Chondrocyte (in vitro differentiated cells): Measurements from ENCODE around the gene MPPE1. TPM values are rescaled to one million over a fixed set of nuclear protein-coding genes. Genes with fewer than 3 reads are reported as not detected.

Experiments
- DNase-seq: peaks from one replicate; pipeline ENCODE4 v3.0.0; 2021; ENCODE audit warnings: mixed read lengths, low spot score
- H3K27ac Mint-ChIP-seq: one replicate; pipeline ENCODE4 v1.8.0; 2021; ENCODE audit warnings: mild to moderate bottlenecking, moderate library complexity, mixed read lengths; ENCODE audit not compliant: unreplicated experiment
- H3K27me3 Mint-ChIP-seq: 2 replicates; pipeline ENCODE4 v1.8.0; 2021; ENCODE audit warnings: low read depth, mixed read lengths
- H3K36me3 Mint-ChIP-seq: 2 replicates; pipeline ENCODE4 v1.8.0; 2021; ENCODE audit warnings: low read depth, mixed read lengths
- H3K4me1 Mint-ChIP-seq: 2 replicates; pipeline ENCODE4 v1.8.0; 2021; ENCODE audit warnings: low read depth, mild to moderate bottlenecking, mixed read lengths
- H3K4me3 Mint-ChIP-seq: one replicate; pipeline ENCODE4 v1.8.0; 2021; ENCODE audit warnings: mild to moderate bottlenecking, moderate library complexity, mixed read lengths; ENCODE audit not compliant: unreplicated experiment
- H3K9me3 Mint-ChIP-seq: 2 replicates; pipeline ENCODE4 v1.8.0; 2021; ENCODE audit warnings: low read depth, mixed read lengths
- CTCF ChIP-seq: fragments of 200-600 bp; sonication (generic); IDR thresholded peaks from 2 replicates; pipeline ENCODE4 v1.5.0; 2021; ENCODE audit warnings: antibody characterized with exemption, mild to moderate bottlenecking, moderate library complexity
- total RNA-seq: library from RNA; stranded (reverse); gene quantifications from 3 replicates; pipeline ENCODE4 v1.2.1, GENCODE V29; 2021

The MPPE1 gene
- total RNA-seq, 1 donor from 2014 or later: 38.2 TPM

GRCh38 chr18:11868230-11868629 lies 39.9 kb downstream of the MPPE1 start:
- Mint-ChIP-seq H3K4me1 (no peaks in the 10 kb centered on the region), H3K9me3 (no peaks in the 10 kb centered on the region), H3K4me3 (no peak overlapping the region), H3K27ac (no peak overlapping the region), H3K36me3 (no peaks in the 10 kb centered on the region), H3K27me3 (no peaks in the 10 kb centered on the region)
- DNase-seq: no peak
- TF ChIP-seq CTCF: no peak

- no peaks in the 10 kb centered on the region for H3K4me1 Mint-ChIP-seq
- H3K4me3 Mint-ChIP-seq: no peak overlapping the region
- no peaks in the 10 kb centered on the region for H3K36me3 Mint-ChIP-seq
- no peaks in the 10 kb centered on the region for H3K27me3 Mint-ChIP-seq
- DNase-seq: no peak
- H3K9me3 Mint-ChIP-seq: no peaks in the 10 kb centered on the region
- no peak for TF ChIP-seq CTCF
- no peak overlapping the region for H3K27ac Mint-ChIP-seq
These were observed 41.4 kb downstream of the MPPE1 start for GRCh38 chr18:11866764-11867163.

- no peaks in the 10 kb centered on the region for H3K9me3 Mint-ChIP-seq
- DNase-seq: no peak
- no peaks in the 10 kb centered on the region for H3K4me1 Mint-ChIP-seq
- H3K27ac Mint-ChIP-seq: no peak overlapping the region
- H3K4me3 Mint-ChIP-seq: no peak overlapping the region
- H3K27me3 Mint-ChIP-seq: no peaks in the 10 kb centered on the region
- no peak for TF ChIP-seq CTCF
- H3K36me3 Mint-ChIP-seq: no peaks in the 10 kb centered on the region
These were observed 41.8 kb downstream of the MPPE1 start for GRCh38 chr18:11866329-11866728.

GRCh38 chr18:11865071-11865470 lies 43.0 kb downstream of the MPPE1 start:
- Mint-ChIP-seq H3K36me3 (no peaks in the 10 kb centered on the region), H3K9me3 (no peaks in the 10 kb centered on the region), H3K4me3 (no peak overlapping the region), H3K4me1 (peaks cover 4% of the 10 kb centered on the region), H3K27me3 (no peaks in the 10 kb centered on the region), H3K27ac (no peak overlapping the region)
- TF ChIP-seq CTCF: no peak
- DNase-seq: no peak

- H3K4me3 Mint-ChIP-seq: no peak overlapping the region
- H3K4me1 Mint-ChIP-seq: peaks cover 8% of the 10 kb centered on the region
- H3K27me3 Mint-ChIP-seq: no peaks in the 10 kb centered on the region
- H3K27ac Mint-ChIP-seq: no peak overlapping the region
- H3K36me3 Mint-ChIP-seq: no peaks in the 10 kb centered on the region
- H3K9me3 Mint-ChIP-seq: no peaks in the 10 kb centered on the region
- TF ChIP-seq CTCF: no peak
- DNase-seq: no peak
These were observed 43.6 kb downstream of the MPPE1 start for GRCh38 chr18:11864471-11864870.
